ENCODE results near the gene RPS4Y1.

Gene RPS4Y1

DNA sequence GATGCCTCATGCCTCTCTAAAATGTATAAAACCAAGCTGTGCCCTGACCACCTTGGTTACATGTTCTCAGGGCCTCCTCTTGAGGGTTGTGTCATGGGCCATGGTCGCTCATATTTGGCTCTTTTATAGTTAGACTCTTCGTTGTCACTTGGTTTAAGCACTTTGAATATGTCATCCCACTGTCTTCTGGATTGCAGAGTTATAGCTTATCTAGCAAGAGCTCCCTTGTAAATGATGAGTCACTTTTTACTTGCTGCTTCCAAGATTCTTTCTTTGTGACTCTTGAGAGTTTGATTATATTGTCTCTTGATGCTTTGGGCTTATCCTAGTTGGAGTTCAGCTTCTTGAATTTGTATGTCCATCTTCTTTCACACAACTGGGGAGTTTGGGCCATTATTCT is 19.1 kb downstream of the RPS4Y1 start:
- TF ChIP-seq REST (tag by site-specific recombination; IDR thresholded peaks at IDR 0.05) (no peak), ZNF214 (tag by site-specific recombination; IDR thresholded peaks at IDR 0.05; ENCODE audit: borderline replicate concordance) (no peak), ZNF549 (tag by site-specific recombination; IDR thresholded peaks at IDR 0.05) (no peak), MEIS1 (CRISPR knock-in tag; IDR thresholded peaks at IDR 0.05; ENCODE audit: borderline replicate concordance) (no peak), GLIS1 (tag by site-specific recombination; IDR thresholded peaks at IDR 0.05) (no peak), ZNF146 (tag by site-specific recombination; IDR thresholded peaks at IDR 0.05) (no peak)
- POLR2A ChIA-PET = no interaction called here
- no peaks in the 10 kb centered on the region for H3K9me3 ChIP-seq (ENCODE audit: control insufficient read depth, insufficient read depth, low read depth, low read length)
- no peaks in the 10 kb centered on the region for H3K4me1 ChIP-seq (ENCODE audit: control insufficient read depth, insufficient read depth, low read length)
- CTCF ChIA-PET = no interaction called here
- H3K27ac ChIP-seq (ENCODE audit: extremely low read depth, low read depth, low read length) = no peak overlapping the region
- no peaks in the 10 kb centered on the region for H3K36me3 ChIP-seq (ENCODE audit: control insufficient read depth in 2 of 2, insufficient read depth in 1 of 2, low read length in 2 of 2)
- no peak overlapping the region for H3K4me3 ChIP-seq (ENCODE audit: low read depth, low read length)

GRCh38 chrY:2866581-2866980 is 25.2 kb downstream of the RPS4Y1 start:
- H3K9me3 ChIP-seq (ENCODE audit: control insufficient read depth, insufficient read depth, low read depth, low read length) = no peaks in the 10 kb centered on the region
- ChIA-PET CTCF (no interaction called here), POLR2A (no interaction called here)
- no peak overlapping the region for H3K27ac ChIP-seq (ENCODE audit: extremely low read depth, low read depth, low read length)
- H3K4me3 ChIP-seq (ENCODE audit: low read depth, low read length) = no peak overlapping the region
- H3K4me1 ChIP-seq (ENCODE audit: control insufficient read depth, insufficient read depth, low read length) = no peaks in the 10 kb centered on the region
- TF ChIP-seq TCF7L2 (IDR thresholded peaks at IDR 0.05; ENCODE audit: borderline replicate concordance, low read depth, low read length) = no peak
- no peak for TF ChIP-seq KLF9 (tag by site-specific recombination; IDR thresholded peaks at IDR 0.05; ENCODE audit: low read depth)
- TF ChIP-seq SCRT1 (tag by site-specific recombination; IDR thresholded peaks at IDR 0.05; ENCODE audit: borderline replicate concordance) = no peak
- no peak for TF ChIP-seq OSR2 (tag by site-specific recombination; IDR thresholded peaks at IDR 0.05)
- no peak for TF ChIP-seq ZBTB1 (tag by site-specific recombination; IDR thresholded peaks at IDR 0.05)
- no peak for TF ChIP-seq ZBTB20 (tag by site-specific recombination; IDR thresholded peaks at IDR 0.05)
- TF ChIP-seq ZNF155 (tag by site-specific recombination; IDR thresholded peaks at IDR 0.05) = no peak
- no peak for TF ChIP-seq GLI2 (tag by site-specific recombination; IDR thresholded peaks at IDR 0.05; ENCODE audit: borderline replicate concordance, low read depth)
- no peak for TF ChIP-seq ZSCAN23 (tag by site-specific recombination; IDR thresholded peaks at IDR 0.05)
- TF ChIP-seq, protein P1, sequence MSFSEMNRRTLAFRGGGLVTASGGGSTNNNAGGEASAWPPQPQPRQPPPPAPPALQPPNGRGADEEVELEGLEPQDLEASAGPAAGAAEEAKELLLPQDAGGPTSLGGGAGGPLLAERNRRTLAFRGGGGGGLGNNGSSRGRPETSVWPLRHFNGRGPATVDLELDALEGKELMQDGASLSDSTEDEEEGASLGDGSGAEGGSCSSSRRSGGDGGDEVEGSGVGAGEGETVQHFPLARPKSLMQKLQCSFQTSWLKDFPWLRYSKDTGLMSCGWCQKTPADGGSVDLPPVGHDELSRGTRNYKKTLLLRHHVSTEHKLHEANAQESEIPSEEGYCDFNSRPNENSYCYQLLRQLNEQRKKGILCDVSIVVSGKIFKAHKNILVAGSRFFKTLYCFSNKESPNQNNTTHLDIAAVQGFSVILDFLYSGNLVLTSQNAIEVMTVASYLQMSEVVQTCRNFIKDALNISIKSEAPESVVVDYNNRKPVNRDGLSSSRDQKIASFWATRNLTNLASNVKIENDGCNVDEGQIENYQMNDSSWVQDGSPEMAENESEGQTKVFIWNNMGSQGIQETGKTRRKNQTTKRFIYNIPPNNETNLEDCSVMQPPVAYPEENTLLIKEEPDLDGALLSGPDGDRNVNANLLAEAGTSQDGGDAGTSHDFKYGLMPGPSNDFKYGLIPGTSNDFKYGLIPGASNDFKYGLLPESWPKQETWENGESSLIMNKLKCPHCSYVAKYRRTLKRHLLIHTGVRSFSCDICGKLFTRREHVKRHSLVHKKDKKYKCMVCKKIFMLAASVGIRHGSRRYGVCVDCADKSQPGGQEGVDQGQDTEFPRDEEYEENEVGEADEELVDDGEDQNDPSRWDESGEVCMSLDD (tag by site-specific recombination; IDR thresholded peaks at IDR 0.05) = no peak
- TF ChIP-seq ZNF561 (tag by site-specific recombination; IDR thresholded peaks at IDR 0.05; ENCODE audit: borderline replicate concordance) = no peak
- no peak for TF ChIP-seq ZFP37 (tag by site-specific recombination; IDR thresholded peaks at IDR 0.05)
- TF ChIP-seq MEIS1 (CRISPR knock-in tag; IDR thresholded peaks at IDR 0.05; ENCODE audit: borderline replicate concordance) = no peak
- TF ChIP-seq ZNF202 (tag by site-specific recombination; IDR thresholded peaks at IDR 0.05; ENCODE audit: borderline replicate concordance) = no peak
- no peak for TF ChIP-seq ZNF529 (tag by site-specific recombination; IDR thresholded peaks at IDR 0.05; ENCODE audit: insufficient replicate concordance)
- no peak for TF ChIP-seq PRDM6 (tag by site-specific recombination; IDR thresholded peaks at IDR 0.05)
- TF ChIP-seq ZNF530 (tag by site-specific recombination; IDR thresholded peaks at IDR 0.05; ENCODE audit: low read depth) = no peak
- TF ChIP-seq ZNF24 (tag by site-specific recombination; IDR thresholded peaks at IDR 0.05) = no peak
- no peaks in the 10 kb centered on the region for H3K36me3 ChIP-seq (ENCODE audit: control insufficient read depth in 2 of 2, insufficient read depth in 1 of 2, low read length in 2 of 2)
